Hematopoietic multipotent progenitor cell treated with erythropoietin and hydrocortisone succinate and interleukin-3 and kit ligand, for 17 days (in vitro differentiated cells): ENCODE measurements around the gene SYTL3.
A peak's percentile ranks its signal among the peaks of the same experiment; 100 is the strongest.
"Not testable (repeated sequence)": the region's sequence is repeated elsewhere in the genome, so short reads cannot be mapped to it uniquely, and the experiment has no call there.

Source experiments
- DNase-seq: peaks from one replicate; pipeline ENCODE4 v3.0.0-alpha.2; 2015; ENCODE audit warnings: low spot score

SYTL3 gene, protein sequence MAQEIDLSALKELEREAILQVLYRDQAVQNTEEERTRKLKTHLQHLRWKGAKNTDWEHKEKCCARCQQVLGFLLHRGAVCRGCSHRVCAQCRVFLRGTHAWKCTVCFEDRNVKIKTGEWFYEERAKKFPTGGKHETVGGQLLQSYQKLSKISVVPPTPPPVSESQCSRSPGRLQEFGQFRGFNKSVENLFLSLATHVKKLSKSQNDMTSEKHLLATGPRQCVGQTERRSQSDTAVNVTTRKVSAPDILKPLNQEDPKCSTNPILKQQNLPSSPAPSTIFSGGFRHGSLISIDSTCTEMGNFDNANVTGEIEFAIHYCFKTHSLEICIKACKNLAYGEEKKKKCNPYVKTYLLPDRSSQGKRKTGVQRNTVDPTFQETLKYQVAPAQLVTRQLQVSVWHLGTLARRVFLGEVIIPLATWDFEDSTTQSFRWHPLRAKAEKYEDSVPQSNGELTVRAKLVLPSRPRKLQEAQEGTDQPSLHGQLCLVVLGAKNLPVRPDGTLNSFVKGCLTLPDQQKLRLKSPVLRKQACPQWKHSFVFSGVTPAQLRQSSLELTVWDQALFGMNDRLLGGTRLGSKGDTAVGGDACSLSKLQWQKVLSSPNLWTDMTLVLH

DNA sequence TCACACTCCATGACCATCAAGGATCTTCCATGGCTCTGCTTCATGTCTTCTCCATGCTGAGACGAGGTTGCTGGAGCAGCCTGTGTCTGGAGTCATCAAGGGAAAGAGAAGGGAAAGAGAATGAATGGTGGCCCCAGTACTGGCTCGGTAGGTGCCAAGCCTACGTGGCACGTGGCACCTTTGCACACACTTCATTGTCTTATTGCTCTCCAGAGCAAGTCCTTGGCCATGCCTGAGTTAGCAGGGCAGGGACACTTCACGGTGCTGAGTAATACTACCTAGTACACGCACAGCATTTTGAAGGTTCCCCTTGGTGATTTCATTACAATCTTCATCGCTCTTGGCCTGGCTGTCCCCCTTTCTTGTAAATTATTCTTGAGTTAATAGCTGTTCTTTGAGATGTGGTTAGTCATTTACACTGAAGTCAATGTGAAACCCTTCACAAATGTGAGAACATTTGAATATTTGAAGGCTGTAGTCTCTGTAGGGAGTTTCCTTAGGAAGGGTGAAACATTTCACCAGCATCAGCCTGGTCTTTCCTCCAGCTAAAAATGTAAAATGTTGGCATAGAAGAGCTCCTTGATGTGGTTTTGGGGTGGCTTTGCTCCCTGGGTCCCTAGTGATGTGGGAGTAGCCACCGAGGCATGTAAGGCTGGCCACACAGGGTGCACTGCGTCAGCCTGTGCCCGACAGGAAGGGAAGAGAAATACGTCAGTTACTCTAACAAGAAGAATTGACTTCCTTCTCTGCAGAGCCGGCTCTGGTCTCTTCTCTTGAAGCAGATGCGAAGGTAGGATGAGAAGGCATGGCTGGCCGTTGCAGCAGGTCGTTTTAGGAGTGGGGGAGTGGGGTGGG, at the start of gene SYTL3:
SYTL3 (plus strand) TSS at position 766 of the 855 bp plus-strand sequence. CDS start 13,215 bp downstream, outside the sequence.
- no peak for DNase-seq

- DNase-seq: no peak
These were observed 46.4 kb upstream of the SYTL3 start for GRCh38 chr6:158603261-158604047.

DNA sequence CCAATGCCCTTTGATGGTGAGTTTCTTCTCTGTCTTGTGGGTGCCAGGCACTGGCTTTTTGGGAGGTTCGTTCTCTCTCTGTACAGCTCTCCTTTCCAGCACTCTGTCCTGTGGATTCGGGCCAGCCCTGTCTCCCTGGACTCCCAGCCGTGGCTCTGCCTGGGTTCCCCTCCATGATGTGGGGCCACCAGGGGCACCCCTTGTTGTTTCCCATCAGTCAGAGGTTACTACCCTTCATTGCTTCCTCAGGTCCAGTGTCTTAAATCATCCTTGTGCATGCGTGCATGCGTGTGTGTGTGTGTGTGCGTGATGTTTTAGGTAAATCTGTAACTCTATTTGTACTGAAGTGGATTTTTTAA, 45.8 kb upstream of the SYTL3 start:
- no peak for DNase-seq

DNA sequence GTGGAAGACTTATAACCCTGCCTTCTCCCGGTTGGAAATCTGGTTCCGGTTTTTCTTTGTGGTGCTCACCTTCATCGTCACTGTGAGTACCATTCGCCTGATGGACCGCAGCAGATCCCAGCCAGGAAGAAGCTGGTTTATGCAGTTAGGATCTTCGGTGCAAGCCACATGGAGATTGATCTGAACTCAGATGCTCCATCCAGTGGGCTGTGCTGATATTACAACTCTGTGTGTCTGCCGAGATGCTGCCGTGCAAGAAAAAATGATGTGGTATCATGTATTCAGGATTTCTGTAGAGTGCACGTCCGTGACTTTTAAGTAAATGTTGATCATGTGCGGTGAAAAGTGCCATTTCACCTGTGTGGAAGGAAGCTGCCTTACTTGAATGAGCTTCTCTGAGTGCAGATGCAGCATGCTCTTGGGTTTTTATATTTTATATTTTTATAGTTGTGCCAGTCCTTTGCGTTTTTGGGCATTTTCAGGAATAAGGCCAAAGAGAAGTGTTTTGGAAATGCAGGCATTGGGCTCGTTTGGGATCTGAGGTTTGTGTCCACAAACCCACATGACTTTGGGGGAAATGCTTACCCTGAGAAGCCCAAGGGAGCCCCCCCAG, 44.5 kb upstream of the SYTL3 start:
- peak; percentile 31 for DNase-seq

DNA sequence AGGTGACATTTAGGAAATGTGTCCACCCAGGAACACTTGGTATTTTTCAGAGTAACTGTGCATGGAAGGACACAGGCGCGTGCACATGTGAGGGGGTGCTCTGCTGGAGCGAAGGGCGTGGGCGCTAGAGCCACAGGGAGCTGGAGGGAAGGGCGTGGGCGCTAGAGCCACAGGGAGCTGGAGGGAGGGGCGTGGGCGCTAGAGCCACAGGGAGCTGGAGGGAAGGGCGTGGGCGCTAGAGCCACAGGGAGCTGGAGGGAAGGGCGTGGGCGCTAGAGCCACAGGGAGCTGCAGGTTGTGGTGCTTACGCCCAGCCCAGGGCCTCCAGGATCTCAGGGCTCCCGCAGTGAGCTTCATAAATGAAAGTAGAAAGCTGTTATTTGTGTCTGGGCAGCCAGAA, 43.8 kb upstream of the SYTL3 start:
- not testable (repeated sequence) for DNase-seq

DNA sequence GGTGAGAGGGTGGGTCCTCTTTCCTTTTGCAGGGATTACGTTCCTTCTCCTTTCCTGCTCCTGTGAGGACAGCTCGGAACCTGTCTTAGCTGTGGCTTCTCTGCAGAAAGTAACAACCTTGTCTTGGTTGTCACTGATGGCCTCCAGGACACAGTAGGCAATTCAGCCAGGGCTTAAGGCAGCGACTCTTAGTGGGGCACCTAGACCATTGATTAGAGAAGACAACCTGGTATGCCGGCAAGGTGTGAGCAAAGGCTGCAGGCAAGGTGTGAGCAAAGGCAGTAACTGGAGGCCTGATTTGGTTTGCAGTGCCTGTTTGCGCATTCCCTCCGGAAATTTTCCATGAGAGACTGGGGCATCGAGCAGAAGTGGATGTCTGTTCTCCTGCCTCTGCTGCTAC, 42.9 kb upstream of the SYTL3 start:
- no peak for DNase-seq

DNA sequence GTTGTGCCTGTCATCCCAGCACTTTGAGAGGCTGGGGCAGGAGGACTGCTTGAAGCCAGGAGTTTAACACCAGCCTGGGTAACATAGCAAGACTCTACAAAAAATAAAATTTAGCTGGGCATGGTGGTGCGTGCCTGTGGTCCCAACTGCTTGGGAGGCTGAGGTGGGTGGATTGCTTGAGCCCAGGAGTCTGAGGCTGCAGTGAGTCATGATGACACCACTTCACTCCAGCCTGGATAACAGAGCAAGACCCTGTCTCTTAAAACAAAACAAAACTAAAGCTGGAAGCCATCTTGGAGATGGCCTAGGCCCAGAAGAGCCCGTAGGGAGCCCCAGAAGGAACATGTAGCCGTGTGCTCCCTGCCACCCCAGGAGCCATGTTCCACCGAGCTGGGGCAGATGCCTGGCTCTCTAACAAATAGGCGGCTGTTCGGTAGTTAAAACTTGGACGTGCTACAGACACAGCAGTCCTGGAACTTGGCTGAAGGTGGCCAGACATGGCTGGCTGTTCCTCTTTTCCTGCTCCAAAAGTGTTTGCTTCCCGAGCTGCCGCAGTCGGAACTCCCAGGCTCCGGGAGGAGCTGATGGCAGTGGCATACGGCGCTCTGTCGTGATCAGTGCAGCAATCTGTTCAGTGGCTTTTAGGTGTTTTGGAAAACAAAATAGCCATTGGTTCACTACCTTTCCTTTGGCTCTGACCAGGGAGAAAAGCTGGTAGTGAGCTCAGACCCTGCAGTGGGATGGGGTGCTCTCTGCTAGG, 42.3 kb upstream of the SYTL3 start:
- no peak for DNase-seq

DNA sequence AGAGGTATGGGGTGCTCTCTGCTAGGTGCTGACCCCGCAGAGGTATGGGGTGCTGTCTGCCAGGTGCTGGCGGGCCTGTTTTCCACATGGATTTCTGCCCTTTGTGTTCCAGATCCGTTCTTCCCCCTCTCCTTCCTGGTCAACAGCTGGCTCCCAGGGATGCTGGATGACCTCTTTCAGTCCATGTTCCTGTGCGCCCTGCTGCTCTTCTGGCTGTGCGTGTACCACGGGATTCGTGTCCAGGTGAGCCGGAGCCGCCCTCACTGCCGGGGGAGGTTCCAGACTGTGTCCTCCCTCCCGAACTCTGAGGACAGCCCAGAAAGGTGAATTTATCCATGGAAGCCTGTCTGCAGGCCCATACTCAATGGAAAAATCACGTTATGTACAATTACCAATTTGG, 41.6 kb upstream of the SYTL3 start:
- DNase-seq: no peak

GRCh38 chr6:158609455-158610155, 40.2 kb upstream of the SYTL3 start:
- no peak for DNase-seq

- DNase-seq: no peak
These were observed 39.4 kb upstream of the SYTL3 start for GRCh38 chr6:158610319-158610968.

- no peak for DNase-seq
These were observed 38.8 kb upstream of the SYTL3 start for GRCh38 chr6:158611039-158611438.

GRCh38 chr6:158611541-158612370, 38.1 kb upstream of the SYTL3 start:
- DNase-seq: no peak

- not testable (repeated sequence) for DNase-seq
These were observed 35.2 kb upstream of the SYTL3 start for GRCh38 chr6:158614606-158615005.

DNA sequence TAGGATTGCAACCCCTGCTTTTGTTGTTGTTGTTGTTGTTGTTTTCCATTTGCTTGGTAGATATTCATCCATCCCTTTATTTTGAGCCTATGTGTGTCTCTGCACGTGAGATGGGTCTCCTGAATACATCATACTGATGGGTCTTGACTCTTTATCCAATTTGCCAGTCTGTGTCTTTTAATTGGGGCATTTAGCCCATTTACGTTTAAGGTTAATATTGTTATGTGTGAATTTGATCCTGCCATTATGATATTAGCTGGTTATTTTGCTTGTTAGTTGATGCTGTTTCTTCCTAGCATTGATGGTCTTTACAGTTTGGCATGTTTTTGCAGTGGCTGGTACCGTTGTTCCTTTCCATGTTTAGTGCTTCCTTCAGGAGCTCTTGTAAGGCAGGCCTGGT, 31.6 kb upstream of the SYTL3 start:
- not testable (repeated sequence) for DNase-seq

GRCh38 chr6:158619922-158620801, 29.7 kb upstream of the SYTL3 start:
- DNase-seq: no peak

GRCh38 chr6:158620963-158621693, 28.7 kb upstream of the SYTL3 start:
- DNase-seq: no peak
